ENCODE results near the gene PTPRD. TPM values are rescaled to one million over a fixed set of nuclear protein-coding genes. Genes with fewer than 3 reads are reported as not detected.

Gene PTPRD
- total RNA-seq, 1 experiment from 2014 or later = 0.02 TPM

- POLR2A ChIA-PET = no interaction called here
- Histone ChIP-seq H3K79me2 (ENCODE audit: insufficient read depth, low read length) (no peaks in the 10 kb centered on the region), H4K20me1 (ENCODE audit: insufficient read depth) (no peaks in the 10 kb centered on the region; the same call in 1 of the 2 replicates), H3K27me3 (ENCODE audit: insufficient read depth, low read length) (no peaks in the 10 kb centered on the region), H3K27ac (ENCODE audit: low read depth, low read length) (no peak overlapping the region), H2AFZ (ENCODE audit: low read depth, low read length, poor library complexity, severe bottlenecking) (no peak overlapping the region), H3K9me3 (ENCODE audit: control insufficient read depth in 1 of 2, insufficient read depth in 1 of 2, low read depth in 1 of 2, low read length in 2 of 2) (peaks cover 4 to 5% of the 10 kb centered on the region in 2 experiments; a peak in 2 of 4 replicates), H3K9me2 (ENCODE audit: insufficient read depth) (no peaks in the 10 kb centered on the region), H3K4me3 (replicated peaks in 1 of 2; ENCODE audit: low read depth in 1 of 2, low read length in 2 of 2) (no peak overlapping the region), H3K36me3 (ENCODE audit: control insufficient read depth in 1 of 2, insufficient read depth in 2 of 2, low read length in 2 of 2) (no peaks in the 10 kb centered on the region), H3K4me1 (ENCODE audit: control insufficient read depth in 1 of 2, insufficient read depth in 2 of 2, low read length in 2 of 2) (no peaks in the 10 kb centered on the region), H3K4me2 (ENCODE audit: low read length) (no peak overlapping the region), H3K9ac (ENCODE audit: low read length) (no peak overlapping the region)
- RAD21 ChIA-PET (ENCODE audit: low non-redundant PET in 1 of 2, low total read pairs in 2 of 2, uncharacterized antibody in 2 of 2, unreplicated experiment in 2 of 2) = no interaction called here
- TF ChIP-seq ZBTB33 (IDR thresholded peaks at IDR 0.05; ENCODE audit: extremely low read depth, insufficient replicate concordance, low read length) (no peak), MAX (IDR thresholded peaks at IDR 0.05) (no peak), CEBPB (IDR thresholded peaks at IDR 0.05; ENCODE audit: low read depth) (no peak), EZH2 (IDR thresholded peaks at IDR 0.05) (no peak), YY1 (IDR thresholded peaks at IDR 0.05; ENCODE audit: extremely low read depth, insufficient replicate concordance, low read depth, low read length) (no peak), CBX3 (IDR thresholded peaks at IDR 0.05; ENCODE audit: low read depth) (no peak), TCF7L2 (IDR thresholded peaks at IDR 0.05; ENCODE audit: borderline replicate concordance, extremely low read depth, insufficient read depth, insufficient read length) (no peak), ZFX (IDR thresholded peaks at IDR 0.05) (no peak), POLR2A (IDR thresholded peaks at IDR 0.05; ENCODE audit: borderline replicate concordance, extremely low read depth, insufficient read depth, insufficient read length) (no peak), RAD21 (IDR thresholded peaks at IDR 0.05; ENCODE audit: low read depth) (no peak), FOSL1 (IDR thresholded peaks at IDR 0.05; ENCODE audit: low read depth) (no peak)
- CTCF ChIA-PET = no interaction called here
- intact Hi-C loops (cut with micrococcal nuclease) = no loop called here
- ATAC-seq = no peak
- DNase-seq (ENCODE audit: low read depth, low spot score) = no peak
- no TSS peak for BruUV-seq (replicated peaks)
These were observed 357.0 kb downstream of the PTPRD start for GRCh38 chr9:10255758-10256157.
